HCT116 (cell line): ENCODE results near the gene AHNAK. TPM values are rescaled to one million over a fixed set of nuclear protein-coding genes. Genes with fewer than 3 reads are reported as not detected.

Experiments
- ATAC-seq: fragments of 200-7000 bp; cut with Tn5 transposase; 2 replicates; pipeline ENCODE4 v1.9.1; 2020; ENCODE audit warnings: mild to moderate bottlenecking, moderate library complexity
- BruUV-seq: library from RNA; stranded (reverse); fragments of 400-500 nt; replicated peaks from 2 replicates; lab custom pipeline; 2021; lab: Mats Ljungman, UMichigan
- CTCF ChIA-PET: fragments of 300-600 bp; sonication (Branson Sonifier 250); formaldehyde crosslinking; loops from one replicate; lab custom pipeline; 2021; ENCODE audit warnings: antibody characterized with exemption; lab: Charles Lee
- POLR2A ChIA-PET: fragments of 300-600, 350-600 bp; sonication (Branson Sonifier 250); formaldehyde crosslinking; loops from one replicate; lab custom pipeline; 2021; ENCODE audit warnings: antibody characterized with exemption; lab: Charles Lee
- RAD21 ChIA-PET, 2 experiments: fragments of 300-600 bp; sonication (Branson Sonifier 250); formaldehyde crosslinking; loops; one replicate each; lab custom pipeline; 2023; ENCODE audit warnings: low total read pairs in 2 of 2; ENCODE audit not compliant: uncharacterized antibody in 2 of 2, unreplicated experiment in 2 of 2, low non-redundant PET in 1 of 2; lab: Charles Lee
- DNase-seq: peaks from one replicate; pipeline ENCODE4 v3.0.0-alpha.2; 2010; ENCODE audit warnings: low read depth, low spot score
- H2AFZ ChIP-seq: fragments of 200-600 bp; shearing (Covaris generic), sonication (generic); 2 replicates; pipeline ENCODE4 v1.6.1; 2017; ENCODE audit warnings: low read depth, mixed run types, mixed read lengths, antibody characterized with exemption, low read length; ENCODE audit not compliant: poor library complexity, severe bottlenecking
- H3K27ac ChIP-seq: 2 replicates; pipeline ENCODE4 v1.5.1; 2012; ENCODE audit warnings: low read depth, low read length
- H3K27me3 ChIP-seq: fragments of 200-600 bp; sonication (generic); 2 replicates; pipeline ENCODE4 v1.6.1; 2016; ENCODE audit warnings: mixed run types, low read length, mixed read lengths; ENCODE audit not compliant: insufficient read depth
- H3K36me3 ChIP-seq, 2 experiments: fragments of 200-500 bp in 1 of 2; fragments of 200-600 bp in 1 of 2; sonication (Bioruptor generic) in 1 of 2; sonication (generic) in 1 of 2; 2 replicates each; pipeline versions ENCODE4 v1.5.1 to v1.6.1; 2014 to 2016; ENCODE audit warnings: low read length in 2 of 2, inconsistent platforms in 1 of 2, mixed read lengths in 1 of 2, mixed run types in 1 of 2; ENCODE audit not compliant: insufficient read depth in 2 of 2, control insufficient read depth in 1 of 2
- H3K4me1 ChIP-seq, 2 experiments: fragments of 200-600 bp in 1 of 2; sonication (generic) in 1 of 2; 2 replicates each; pipeline versions ENCODE4 v1.5.1 to v1.6.1; 2012 to 2017; ENCODE audit warnings: low read length in 2 of 2, inconsistent platforms in 1 of 2, mild to moderate bottlenecking in 1 of 2, mixed read lengths in 1 of 2, mixed run types in 1 of 2, moderate library complexity in 1 of 2; ENCODE audit not compliant: insufficient read depth in 2 of 2, control insufficient read depth in 1 of 2
- H3K4me2 ChIP-seq: fragments of 200-600 bp; sonication (generic); 2 replicates; pipeline ENCODE4 v1.6.1; 2017; ENCODE audit warnings: mixed run types, low read length, mixed read lengths
- H3K4me3 ChIP-seq, 2 experiments: fragments of 200-600 bp in 1 of 2; sonication (generic) in 1 of 2; replicated peaks in 1 of 2; 2 replicates each; pipeline ENCODE4 v1.5.1; 2011 to 2016; ENCODE audit warnings: low read length in 2 of 2, control low read depth in 1 of 2, low read depth in 1 of 2, mild to moderate bottlenecking in 1 of 2, mixed read lengths in 1 of 2, mixed run types in 1 of 2
- H3K79me2 ChIP-seq: fragments of 200-600 bp; sonication (generic); 2 replicates; pipeline ENCODE4 v1.6.1; 2017; ENCODE audit warnings: mild to moderate bottlenecking, mixed run types, low read length, moderate library complexity, mixed read lengths; ENCODE audit not compliant: insufficient read depth
- H3K9ac ChIP-seq: fragments of 200-600 bp; sonication (generic); 2 replicates; pipeline ENCODE4 v1.6.1; 2016; ENCODE audit warnings: low read length, mixed read lengths
- H3K9me2 ChIP-seq: fragments of 200-600 bp; sonication (generic), shearing (Covaris generic); 2 replicates; pipeline ENCODE4 v1.6.1; 2017; ENCODE audit warnings: mixed run types, mild to moderate bottlenecking, moderate library complexity; ENCODE audit not compliant: insufficient read depth
- H3K9me3 ChIP-seq, 2 experiments: fragments of 200-500 bp in 1 of 2; fragments of 200-600 bp in 1 of 2; sonication (Bioruptor generic) in 1 of 2; sonication (generic) in 1 of 2; 2 replicates each; pipeline ENCODE4 v1.6.1; 2014 to 2017; ENCODE audit warnings: low read length in 2 of 2, mixed read lengths in 2 of 2, inconsistent platforms in 1 of 2, low read depth in 1 of 2, mild to moderate bottlenecking in 1 of 2, mixed run types in 1 of 2, moderate library complexity in 1 of 2; ENCODE audit not compliant: control insufficient read depth in 1 of 2, insufficient read depth in 1 of 2
- H4K20me1 ChIP-seq: fragments of 200-600 bp; sonication (generic), shearing (Covaris generic); 2 replicates; pipeline ENCODE4 v1.6.1; 2017; ENCODE audit warnings: mixed run types, mild to moderate bottlenecking, moderate library complexity; ENCODE audit not compliant: insufficient read depth
- CBX3 ChIP-seq: IDR thresholded peaks from 2 replicates; pipeline ENCODE4 v1.6.1; 2012; ENCODE audit warnings: low read depth
- CEBPB ChIP-seq: IDR thresholded peaks from 2 replicates; pipeline ENCODE4 v1.6.1; 2012; ENCODE audit warnings: low read depth
- EGR1 ChIP-seq: IDR thresholded peaks from 2 replicates; pipeline ENCODE4 v1.6.1; 2012; ENCODE audit warnings: low read depth
- EZH2 ChIP-seq: fragments of 200-600 bp; sonication (generic); IDR thresholded peaks from 2 replicates; pipeline ENCODE4 v1.6.1; 2017; ENCODE audit warnings: antibody characterized with exemption, mixed run types
- POLR2AphosphoS5 ChIP-seq: IDR thresholded peaks from 2 replicates; pipeline ENCODE4 v1.6.1; 2011; ENCODE audit warnings: mild to moderate bottlenecking, low read depth, low read length, moderate library complexity
- RAD21 ChIP-seq: IDR thresholded peaks from 2 replicates; pipeline ENCODE4 v1.6.1; 2012; ENCODE audit warnings: low read depth, mild to moderate bottlenecking
- SIN3A ChIP-seq: IDR thresholded peaks from 2 replicates; pipeline ENCODE4 v1.6.1; 2012; ENCODE audit warnings: low read depth
- SRF ChIP-seq: IDR thresholded peaks from 2 replicates; pipeline ENCODE4 v1.6.1; 2012; ENCODE audit warnings: low read depth
- TCF7L2 ChIP-seq: IDR thresholded peaks from 2 replicates; pipeline ENCODE4 v1.7.0; 2011; ENCODE audit warnings: borderline replicate concordance, inconsistent platforms; ENCODE audit not compliant: insufficient read depth, insufficient read length; ENCODE audit errors: extremely low read depth
- YY1 ChIP-seq: IDR thresholded peaks from 2 replicates; pipeline ENCODE4 v1.6.1; 2011; ENCODE audit warnings: low read length, low read depth, moderate library complexity, mild to moderate bottlenecking; ENCODE audit not compliant: insufficient replicate concordance; ENCODE audit errors: extremely low read depth
- intact Hi-C: fragments of 100-400 bp; cut with micrococcal nuclease; formaldehyde crosslinking; loops from 2 replicates; pipeline ENCODE4 v1.10.0; 2022
- total RNA-seq: library from RNA; stranded (reverse); gene quantifications from one replicate; pipeline ENCODE4 v1.2.1, GENCODE V29; 2021; ENCODE audit not compliant: unreplicated experiment

Gene AHNAK
- total RNA-seq, 1 experiment from 2014 or later = 239 TPM

DNA sequence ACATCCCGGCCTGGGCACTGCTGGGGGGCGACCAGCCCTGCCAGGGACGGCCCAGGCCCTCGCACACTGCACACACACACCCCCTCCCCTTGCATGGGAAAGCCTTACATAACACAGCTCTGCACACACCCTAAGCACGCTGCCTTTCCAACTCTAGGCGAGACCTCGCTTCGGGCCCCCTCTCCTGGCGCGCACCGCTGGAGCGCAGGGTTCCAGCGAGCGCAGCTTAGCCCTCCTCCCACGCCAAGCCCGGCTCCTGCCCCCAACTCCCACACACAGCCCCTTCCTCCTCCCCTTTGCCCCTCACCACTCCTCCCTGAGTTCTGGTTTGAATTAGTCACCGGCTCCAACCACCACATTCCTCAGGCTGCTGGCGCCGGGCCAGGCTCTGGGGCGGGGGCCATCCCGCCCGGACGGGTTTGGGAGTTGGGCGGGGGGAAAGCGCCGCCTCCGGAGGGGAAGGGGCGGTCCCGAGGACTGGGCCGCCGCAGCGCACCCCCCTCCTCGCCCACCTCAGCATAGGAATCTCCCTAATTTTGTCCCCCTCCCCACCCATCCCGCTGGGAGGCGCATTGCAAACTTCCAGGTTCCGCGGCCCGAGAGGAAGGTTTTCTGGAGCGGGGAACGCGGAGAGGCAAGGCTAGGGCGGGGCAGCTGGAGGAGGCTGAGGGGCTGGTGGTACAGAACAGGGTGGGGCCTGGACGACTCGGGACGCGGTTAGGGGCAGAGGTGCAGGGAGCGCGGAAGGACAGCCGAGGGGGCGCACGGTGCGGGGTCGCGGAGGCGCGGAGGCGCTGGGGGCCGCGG is 966 bp downstream of the AHNAK start:
- peak; percentile 61 for ATAC-seq
- Histone ChIP-seq H3K4me3 (peak overlapping the region; percentile 91 to 98), H3K27me3 (no peaks in the 10 kb centered on the region), H3K79me2 (peaks cover 59% of the 10 kb centered on the region), H3K9me3 (no peaks in the 10 kb centered on the region), H4K20me1 (peaks cover 3% of the 10 kb centered on the region; the same call in 1 of the 2 replicates), H3K4me2 (peak overlapping the region; percentile 100), H3K9me2 (no peaks in the 10 kb centered on the region), H2AFZ (no peak overlapping the region), H3K27ac (peak overlapping the region; percentile 95), H3K4me1 (peaks cover 57 to 72% of the 10 kb centered on the region in 2 experiments), H3K9ac (peak overlapping the region; percentile 100), H3K36me3 (no peaks in the 10 kb centered on the region)
- intact Hi-C loops = no loop called here
- BruUV-seq = TSS peak; percentile 50
- TF ChIP-seq EZH2 (no peak), SIN3A (no peak), POLR2AphosphoS5 (peak; percentile 55; the same call in 1 of the 2 replicates), CBX3 (no peak), EGR1 (no peak)
- ChIA-PET CTCF (interaction anchor here (1.3 to 2.0 kb wide), 2 partner anchors 46 to 121 kb away, joined by 3 to 8 read pairs; no protein-coding TSS in a partner anchor), RAD21 (interaction anchor here in 1 of 2 experiments (1.0 to 1.3 kb wide), 3 partner anchors 12 to 121 kb away, joined by 3 to 4 read pairs (median 4); no protein-coding TSS in a partner anchor), POLR2A (interaction anchor here (1.0 to 1.6 kb wide), 2 partner anchors 28 to 121 kb away, joined by 3 to 6 read pairs; partner anchors contain the start of gene EEF1G)
- peak; percentile 75 for DNase-seq

DNA sequence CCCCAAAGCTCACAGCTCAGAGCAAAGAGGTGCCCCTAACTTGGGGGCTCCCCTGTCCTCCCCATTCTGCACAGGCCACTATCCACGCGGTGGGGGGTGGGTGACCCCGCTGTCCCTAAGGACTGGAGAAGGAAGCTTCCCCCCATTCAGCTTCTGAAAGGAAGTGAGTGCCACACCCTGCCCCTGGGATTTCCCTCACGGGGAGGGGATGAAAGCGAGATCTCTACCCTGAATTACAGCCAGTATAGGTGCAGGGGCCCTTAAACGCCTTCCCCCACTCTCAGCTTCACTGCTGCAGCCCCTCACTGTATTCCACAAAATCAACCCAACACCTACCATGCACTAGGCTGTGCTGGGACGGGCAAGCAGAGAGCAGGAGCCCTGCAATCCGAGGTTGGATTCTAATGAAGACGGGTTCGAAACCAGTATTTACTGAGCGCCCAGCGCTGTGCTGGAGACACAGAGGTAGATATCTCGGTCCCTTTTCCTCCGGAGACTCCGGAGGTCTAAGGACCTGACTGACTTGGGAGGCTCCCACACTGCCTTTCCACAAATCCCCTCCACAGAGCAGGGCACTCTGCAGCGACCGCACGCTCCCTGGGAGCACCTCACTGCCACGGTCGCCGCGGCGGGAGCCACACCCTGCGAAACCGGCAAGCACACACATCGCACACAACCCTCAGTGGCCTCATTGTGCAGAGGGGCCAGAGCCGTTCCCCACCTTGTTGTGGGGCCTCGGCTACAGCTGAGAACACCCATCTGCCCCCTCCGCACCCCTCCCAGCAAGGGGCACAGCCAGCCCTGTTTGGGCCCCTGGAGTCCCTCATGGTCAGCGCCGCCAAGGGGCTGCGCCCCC is 1.8 kb downstream of the AHNAK start:
- ChIA-PET POLR2A (interaction anchor here (0.7 to 3.1 kb wide), 7 partner anchors 9 to 120 kb away, joined by 3 to 22 read pairs (median 4); partner anchors contain the start of gene EEF1G), CTCF (interaction anchor here (1.3 to 3.6 kb wide), 6 partner anchors 8 to 149 kb away, joined by 3 to 62 read pairs (median 27); no protein-coding TSS in a partner anchor)
- Histone ChIP-seq H3K9me3 (no peaks in the 10 kb centered on the region), H3K4me2 (peak overlapping the region; percentile 100), H3K4me1 (peaks cover 65 to 79% of the 10 kb centered on the region in 2 experiments), H3K9ac (peak overlapping the region; percentile 100)
- ATAC-seq = peak; percentile 9
- no TSS peak for BruUV-seq
- no peak; the same call in 1 of the 2 replicates for TF ChIP-seq POLR2AphosphoS5
- no peak for TF ChIP-seq EZH2
- TF ChIP-seq YY1 = no peak
- no peak for TF ChIP-seq CEBPB
- no peak for TF ChIP-seq TCF7L2
- no peak for TF ChIP-seq RAD21
- no peak for TF ChIP-seq SRF
- no peak for TF ChIP-seq CBX3
- TF ChIP-seq, all 23 proteins: peak for 0
- peak overlapping the region; percentile 95 for H3K27ac ChIP-seq
- RAD21 ChIA-PET = interaction anchor here (1.0 to 2.7 kb wide), 6 partner anchors 8 to 120 kb away, joined by 3 to 13 read pairs (median 4); no protein-coding TSS in a partner anchor
- no peaks in the 10 kb centered on the region for H3K36me3 ChIP-seq
- H3K27me3 ChIP-seq = no peaks in the 10 kb centered on the region
- intact Hi-C loops = no loop called here
- no peak for DNase-seq
- H4K20me1 ChIP-seq = peaks cover 9% of the 10 kb centered on the region; the same call in 1 of the 2 replicates
- no peaks in the 10 kb centered on the region for H3K9me2 ChIP-seq
- H2AFZ ChIP-seq = no peak overlapping the region
- peaks cover 68% of the 10 kb centered on the region for H3K79me2 ChIP-seq
- peak overlapping the region; percentile 91 to 98 for H3K4me3 ChIP-seq
